HG03060 (cell line): ENCODE measurements around the gene RPS26.
"Not testable (repeated sequence)": the region's sequence is repeated elsewhere in the genome, so short reads cannot be mapped to it uniquely, and the experiment has no call there.

Experiments used
- ATAC-seq: cut with Tn5 transposase; IDR thresholded peaks from one replicate; pipeline ENCODE4 v1.9.1; 2021; ENCODE audit warnings: low read depth, moderate number of reproducible peaks; ENCODE audit not compliant: unreplicated experiment

The RPS26 gene

DNA sequence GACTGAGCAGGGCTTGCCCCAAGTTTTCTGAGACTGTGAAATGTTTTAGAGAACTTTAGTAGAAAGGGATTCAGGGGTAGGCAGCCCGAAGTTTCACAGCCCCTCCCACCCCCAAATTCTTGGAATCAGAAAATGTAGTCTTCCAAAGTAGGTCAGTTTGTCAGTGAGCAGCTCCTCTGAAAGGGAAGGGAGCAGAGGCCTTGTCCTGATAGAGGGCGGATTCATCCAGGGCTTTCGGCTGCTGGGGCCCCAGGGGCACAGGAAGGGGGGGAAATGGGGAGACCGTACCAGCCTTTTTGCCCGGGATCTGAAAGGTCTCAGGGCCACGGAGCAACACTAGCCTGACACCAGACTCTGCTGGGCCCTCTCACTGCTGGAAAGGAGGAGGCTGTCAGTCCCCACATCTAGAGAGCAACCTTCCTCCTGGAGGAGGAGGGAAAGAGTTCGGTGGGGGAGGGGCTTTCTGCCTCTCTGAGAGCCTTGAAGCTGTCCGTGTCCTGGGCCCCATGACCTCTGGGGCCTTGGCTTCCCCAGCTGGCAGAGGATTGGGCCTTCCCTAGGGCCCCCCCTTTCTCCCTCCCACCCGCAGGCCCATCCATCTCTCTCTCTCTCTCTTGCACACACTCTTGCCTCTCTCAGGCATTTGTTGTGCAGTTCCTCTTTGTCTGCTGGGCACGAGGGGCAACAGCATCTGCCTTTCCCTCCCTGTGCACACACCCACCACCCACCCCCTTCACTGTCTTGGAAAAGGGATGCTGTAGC, 21.1 kb upstream of the RPS26 start, which contains the start of gene IKZF4:
Gene IKZF4 (plus strand): TSS at position 621 of the 762 bp plus-strand sequence. CDS start 451 bp downstream, outside the sequence.
- no peak for ATAC-seq

- ATAC-seq = no peak
Observed at GRCh38 chr12:56021889-56022497, 19.7 kb upstream of the RPS26 start.

GRCh38 chr12:56028511-56029165, 13.1 kb upstream of the RPS26 start:
- ATAC-seq = no peak

DNA sequence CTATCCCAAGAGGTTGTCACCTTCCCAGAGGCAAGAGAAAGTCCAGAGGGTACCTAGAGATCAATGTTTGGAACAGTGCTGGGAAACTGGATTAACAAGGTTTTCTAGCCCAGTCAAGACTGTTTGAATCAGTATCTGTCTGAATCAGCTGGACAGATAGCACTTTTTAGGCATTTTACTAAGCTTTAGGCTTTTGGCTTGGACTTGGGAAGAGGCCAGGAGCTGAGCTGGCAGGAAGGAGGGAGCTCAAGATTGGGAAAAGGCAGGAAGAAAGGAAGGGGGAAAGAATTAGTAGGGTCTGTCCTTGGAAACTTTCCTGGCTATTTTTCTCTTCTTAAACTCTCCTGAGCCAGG, 12.6 kb upstream of the RPS26 start:
- no peak for ATAC-seq

GRCh38 chr12:56029666-56030293, 11.9 kb upstream of the RPS26 start:
- ATAC-seq = no peak

DNA sequence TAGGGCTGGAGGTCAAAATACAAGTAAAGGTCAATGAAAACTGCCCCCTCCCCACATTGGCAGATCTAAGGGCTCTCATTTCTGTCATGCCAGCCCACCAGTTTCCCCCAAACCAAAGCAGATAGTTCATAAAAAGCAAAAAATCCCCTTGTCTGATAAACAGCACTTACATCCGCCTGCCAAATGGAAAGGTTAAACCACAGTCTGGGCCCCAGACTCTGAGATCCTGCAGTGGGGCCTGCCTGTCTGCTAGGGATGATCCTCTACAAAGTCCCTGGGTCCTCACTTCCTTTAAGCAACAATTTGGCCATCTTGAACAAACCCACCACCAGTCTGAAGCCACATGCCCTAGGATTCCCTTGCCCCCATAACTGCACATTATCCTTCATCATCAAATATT, 9.7 kb upstream of the RPS26 start:
- ATAC-seq = no peak

DNA sequence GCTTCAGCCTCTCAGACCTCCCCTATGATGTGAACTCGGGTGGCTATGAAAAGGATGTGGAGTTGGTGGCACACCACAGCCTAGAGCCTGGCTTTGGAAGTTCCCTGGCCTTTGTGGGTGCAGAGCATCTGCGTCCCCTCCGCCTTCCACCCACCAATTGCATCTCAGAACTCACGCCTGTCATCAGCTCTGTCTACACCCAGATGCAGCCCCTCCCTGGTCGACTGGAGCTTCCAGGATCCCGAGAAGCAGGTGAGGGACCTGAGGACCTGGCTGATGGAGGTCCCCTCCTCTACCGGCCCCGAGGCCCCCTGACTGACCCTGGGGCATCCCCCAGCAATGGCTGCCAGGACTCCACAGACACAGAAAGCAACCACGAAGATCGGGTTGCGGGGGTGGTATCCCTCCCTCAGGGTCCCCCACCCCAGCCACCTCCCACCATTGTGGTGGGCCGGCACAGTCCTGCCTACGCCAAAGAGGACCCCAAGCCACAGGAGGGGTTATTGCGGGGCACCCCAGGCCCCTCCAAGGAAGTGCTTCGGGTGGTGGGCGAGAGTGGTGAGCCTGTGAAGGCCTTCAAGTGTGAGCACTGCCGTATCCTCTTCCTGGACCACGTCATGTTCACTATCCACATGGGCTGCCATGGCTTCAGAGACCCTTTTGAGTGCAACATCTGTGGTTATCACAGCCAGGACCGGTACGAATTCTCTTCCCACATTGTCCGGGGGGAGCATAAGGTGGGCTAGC, 7.0 kb upstream of the RPS26 start:
- ATAC-seq = no peak

GRCh38 chr12:56037161-56037560, 4.6 kb upstream of the RPS26 start:
- no peak for ATAC-seq

- no peak for ATAC-seq
Observed at GRCh38 chr12:56038022-56038655, 3.6 kb upstream of the RPS26 start.

DNA sequence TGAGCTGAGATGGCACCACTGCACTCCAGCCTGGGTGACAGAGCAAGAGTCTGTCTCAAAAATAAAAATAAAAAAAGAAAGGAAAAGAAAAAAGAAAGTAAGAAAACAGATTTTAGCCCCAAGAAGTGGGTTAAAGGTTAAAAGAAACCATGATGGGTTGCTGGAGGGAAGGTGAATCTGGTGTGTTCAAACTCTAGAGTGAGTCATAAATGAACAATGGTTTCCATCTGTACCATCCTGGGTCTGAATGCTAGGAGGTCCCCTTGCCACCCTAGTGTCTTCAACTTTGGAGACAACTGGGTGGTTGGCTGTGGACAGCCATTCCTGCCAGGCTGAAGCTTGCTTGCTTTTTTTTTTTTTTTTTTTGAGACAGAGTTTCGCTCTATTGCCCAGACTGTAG, 1.6 kb upstream of the RPS26 start:
- no peak for ATAC-seq

- ATAC-seq = peak; percentile 11
Observed at GRCh38 chr12:56040963-56041551, 661 bp upstream of the RPS26 start.

DNA sequence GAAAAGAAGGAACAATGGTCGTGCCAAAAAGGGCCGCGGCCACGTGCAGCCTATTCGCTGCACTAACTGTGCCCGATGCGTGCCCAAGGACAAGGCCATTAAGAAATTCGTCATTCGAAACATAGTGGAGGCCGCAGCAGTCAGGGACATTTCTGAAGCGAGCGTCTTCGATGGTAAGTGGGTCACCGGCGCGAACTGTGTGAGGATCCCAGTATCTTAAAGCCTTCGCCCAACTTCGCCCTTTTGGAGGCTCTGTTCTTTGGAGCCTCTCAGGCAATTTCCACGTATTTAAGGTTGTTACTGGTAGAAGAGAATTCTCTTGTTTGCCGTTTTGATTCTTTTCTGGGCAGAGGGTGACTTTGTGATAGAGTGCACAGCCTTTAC, 704 bp downstream of the RPS26 start:
- ATAC-seq = not testable (repeated sequence)

GRCh38 chr12:56042843-56043242, 1.1 kb downstream of the RPS26 start:
- ATAC-seq = no peak

DNA sequence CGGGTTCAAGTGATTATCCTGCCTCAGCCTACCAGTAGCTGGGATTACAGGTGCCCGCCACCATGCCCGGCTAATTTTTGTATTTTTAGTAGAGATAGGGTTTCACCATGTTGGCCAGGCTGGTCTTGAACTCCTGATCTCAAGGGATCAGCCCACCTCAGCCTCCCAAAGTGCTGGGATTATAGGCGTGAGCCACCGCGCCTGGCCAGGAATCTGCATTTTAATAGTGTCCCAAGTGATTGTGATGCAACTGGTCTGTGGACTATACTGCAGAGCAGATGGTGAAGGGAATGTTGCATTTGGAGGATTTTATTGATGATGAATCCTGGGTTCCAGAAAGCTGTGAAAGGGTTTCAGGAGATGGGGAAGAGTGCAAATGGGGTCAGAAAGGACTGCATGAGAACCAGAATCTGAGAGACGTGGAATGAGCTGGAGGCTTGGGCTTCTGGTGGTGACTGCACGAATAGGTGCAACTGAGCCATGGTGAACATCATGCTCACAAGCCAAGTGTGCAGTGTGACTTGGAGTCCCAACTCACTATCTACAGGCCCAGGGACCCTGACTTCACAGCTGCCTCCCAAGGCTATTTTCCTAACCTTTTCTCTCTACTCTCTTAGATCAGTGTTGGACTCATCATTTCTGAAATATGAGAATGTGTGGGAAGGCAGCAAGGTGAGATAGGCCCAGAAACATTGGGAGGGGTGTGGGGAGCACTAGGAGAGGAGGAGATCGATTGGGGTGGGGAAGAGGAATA, 4.5 kb downstream of the RPS26 start:
- ATAC-seq = no peak

DNA sequence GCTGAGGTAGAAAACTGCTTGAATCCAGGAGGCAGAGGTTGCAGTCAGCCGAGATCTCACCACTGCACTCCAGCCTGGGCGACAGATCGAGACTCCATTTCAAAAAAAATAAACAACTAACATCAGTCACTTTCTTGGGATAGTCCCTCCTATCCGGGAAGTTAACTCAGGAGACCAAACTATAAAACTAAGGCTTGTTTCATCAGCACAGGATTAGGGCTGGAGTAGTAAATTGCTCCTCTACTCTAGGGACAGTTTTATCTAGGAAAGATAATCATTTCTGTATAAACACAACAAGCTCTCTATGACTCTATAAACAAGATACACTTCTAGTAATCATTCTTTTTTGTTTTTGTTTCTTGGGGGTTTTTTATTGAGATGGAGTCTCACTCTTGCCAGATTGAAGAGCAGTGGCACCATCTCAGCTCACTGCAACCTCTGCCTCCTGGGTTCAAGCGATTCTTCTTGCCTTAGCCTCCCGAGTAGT, 11.7 kb downstream of the RPS26 start:
- ATAC-seq = no peak

DNA sequence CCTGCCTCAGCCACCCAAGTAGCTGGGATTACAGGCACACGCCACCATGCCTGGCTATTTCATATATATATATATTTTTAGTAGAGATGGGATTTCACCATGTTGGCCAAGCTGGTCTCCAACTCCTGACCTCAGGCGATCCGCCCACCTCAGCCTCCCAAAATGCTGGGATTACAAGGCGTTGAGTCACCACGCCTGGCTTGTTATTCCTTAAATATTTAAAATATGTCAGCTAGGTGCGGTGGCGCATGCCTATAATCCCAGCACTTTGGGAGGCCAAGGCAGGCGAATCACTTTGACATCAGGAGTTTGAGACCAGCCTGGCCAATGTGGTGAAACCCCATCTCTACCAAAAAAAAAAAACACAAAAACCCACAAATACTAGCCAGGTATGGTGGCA, 18.2 kb downstream of the RPS26 start:
- not testable (repeated sequence) for ATAC-seq

GRCh38 chr12:56061982-56062381, 20.3 kb downstream of the RPS26 start:
- ATAC-seq = no peak

GRCh38 chr12:56062996-56063395, 21.3 kb downstream of the RPS26 start:
- ATAC-seq = no peak

DNA sequence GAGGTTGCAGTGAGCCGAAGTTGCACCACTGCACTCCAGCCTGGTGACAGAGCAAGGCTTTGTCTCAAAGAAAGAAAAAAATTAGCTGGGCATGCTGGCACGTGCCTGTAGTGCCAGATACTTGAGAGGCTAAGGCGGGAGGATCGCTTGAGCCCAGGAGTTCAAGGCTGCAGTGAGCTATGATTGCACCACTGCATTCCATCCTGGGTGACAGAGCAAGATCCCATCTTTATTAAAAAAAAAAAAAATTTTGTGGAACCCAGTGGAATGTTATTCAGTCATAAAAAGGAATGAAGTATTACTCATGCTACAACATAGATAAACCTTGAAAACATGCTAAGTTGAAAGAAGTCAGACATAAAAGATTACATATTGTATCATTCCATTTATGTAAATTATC, 29.9 kb downstream of the RPS26 start:
- ATAC-seq = no peak
